ENCODE data around the gene DUSP15. TPM values are rescaled to one million over a fixed set of nuclear protein-coding genes. Genes with fewer than 3 reads are reported as not detected.

DUSP15 gene, protein sequence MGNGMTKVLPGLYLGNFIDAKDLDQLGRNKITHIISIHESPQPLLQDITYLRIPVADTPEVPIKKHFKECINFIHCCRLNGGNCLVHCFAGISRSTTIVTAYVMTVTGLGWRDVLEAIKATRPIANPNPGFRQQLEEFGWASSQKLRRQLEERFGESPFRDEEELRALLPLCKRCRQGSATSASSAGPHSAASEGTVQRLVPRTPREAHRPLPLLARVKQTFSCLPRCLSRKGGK
- 0.61 to 1.5 TPM (median 0.91 TPM) in 5 replicates for total RNA-seq (2022; extraction: Qiagen RNA extraction; ENCODE audit: low read depth)

DNA sequence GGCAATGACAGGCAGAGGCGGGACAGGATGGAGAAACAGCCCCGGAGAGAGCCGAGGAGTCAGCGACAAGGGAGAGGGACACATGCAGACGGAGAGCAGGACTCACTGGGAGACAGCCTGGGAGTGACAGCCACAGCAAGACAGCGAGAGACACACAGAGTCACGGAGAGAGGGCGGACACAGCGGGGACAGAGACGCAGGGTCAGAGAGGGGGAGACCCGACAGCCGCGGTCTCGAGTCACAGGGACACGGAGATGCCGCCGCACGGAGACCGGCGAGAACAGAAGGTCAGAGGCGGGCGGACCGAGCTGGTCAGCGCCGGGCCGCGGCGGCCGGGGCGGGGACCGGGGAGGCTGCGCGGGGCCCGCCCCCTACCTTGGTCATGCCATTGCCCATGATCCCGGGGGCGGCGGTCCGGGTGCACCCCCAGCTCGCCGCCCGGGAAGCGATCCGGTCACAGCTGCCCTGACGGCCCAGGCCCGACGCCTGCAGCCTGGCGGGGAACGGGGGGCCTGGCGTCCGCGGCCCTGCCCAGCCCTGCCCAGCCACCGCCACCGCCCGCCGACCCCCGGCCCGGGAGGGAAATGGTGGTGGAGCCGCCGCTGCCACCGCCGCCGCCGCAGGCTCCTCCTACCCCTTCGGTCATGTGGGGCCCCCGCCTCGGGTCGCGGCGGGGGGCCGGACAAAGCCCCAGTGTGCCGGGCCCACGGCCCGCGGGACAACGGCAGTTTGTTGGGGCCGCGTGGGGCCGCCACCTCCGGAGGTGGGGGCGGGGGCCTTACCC, at the start of gene DUSP15, which contains the start of gene TTLL9:
Gene DUSP15 (minus strand): TSS at position 586 of the 784 bp plus-strand sequence. CDS start 190 bp downstream, at position 396.
Gene TTLL9 (plus strand): TSS at position 693 of the 784 bp plus-strand sequence. CDS start 493 bp downstream, outside the sequence.

GRCh38 chr20:31845300-31845863, 24.9 kb downstream of the DUSP15 start, which contains the start of gene FOXS1:
Gene FOXS1, minus strand, starts transcription at chr20:31845604. Its CDS starts 62 bp downstream, at chr20:31845542.

DNA sequence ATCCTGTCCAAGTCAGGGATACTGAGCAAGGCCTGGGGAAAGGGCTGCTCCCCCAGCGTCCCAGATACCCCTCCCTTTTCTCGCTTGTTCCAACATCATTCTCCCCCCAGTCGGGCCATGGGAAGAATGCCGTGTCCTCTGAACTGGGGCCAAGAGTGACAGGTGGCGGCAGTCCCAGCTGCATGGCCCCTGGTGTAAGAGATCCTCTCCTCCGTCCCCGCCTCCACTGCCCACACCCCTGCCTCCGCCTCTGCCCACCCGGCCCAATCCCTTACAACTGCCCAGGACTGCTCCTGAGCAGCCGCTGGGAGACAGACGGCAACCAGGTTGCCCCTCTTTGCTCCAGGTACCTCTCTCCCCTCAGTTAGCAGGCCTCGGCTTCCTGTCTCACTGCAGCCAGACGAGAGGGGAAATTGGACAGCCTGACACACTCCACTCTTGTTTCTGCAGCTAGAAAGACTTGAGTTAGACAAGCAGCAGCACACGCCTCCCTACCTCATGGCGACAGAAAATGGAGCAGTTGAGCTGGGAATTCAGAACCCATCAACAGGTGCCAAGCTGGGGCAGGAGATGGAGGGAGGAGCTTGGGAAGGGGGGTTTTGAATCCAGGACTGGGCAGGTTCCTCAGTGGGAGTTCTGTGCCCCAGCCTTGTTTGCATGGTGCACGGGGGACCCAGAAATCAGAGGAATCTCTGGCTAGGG, 51.1 kb downstream of the DUSP15 start, which contains the start of gene MYLK2:
Gene MYLK2 (plus strand): TSS at position 274 of the 702 bp plus-strand sequence. CDS start 225 bp downstream, at position 499.

Other genes with a start within 250 kb of the DUSP15 start
- not detected in 5 replicates for gene COX4I2, start 232.6 kb downstream of the DUSP15 start, total RNA-seq (2022; extraction: Qiagen RNA extraction; ENCODE audit: low read depth)
- gene BCL2L1, start 147.7 kb downstream of the DUSP15 start, total RNA-seq (2022; extraction: Qiagen RNA extraction; ENCODE audit: low read depth), result 140 to 174 TPM (median 151 TPM) in 5 replicates
- gene TPX2, start 131.2 kb downstream of the DUSP15 start, total RNA-seq (2022; extraction: Qiagen RNA extraction; ENCODE audit: low read depth), result 98.8 to 113 TPM (median 111 TPM) in 5 replicates
- gene MYLK2, start 51.2 kb downstream of the DUSP15 start, total RNA-seq (2022; extraction: Qiagen RNA extraction; ENCODE audit: low read depth), result 0.44 to 0.88 TPM (median 0.60 TPM) in 5 replicates
- 0.55 to 1.6 TPM (median 1.1 TPM) in 5 replicates for gene FOXS1, start 24.9 kb downstream of the DUSP15 start, total RNA-seq (2022; extraction: Qiagen RNA extraction; ENCODE audit: low read depth)
- 0.07 to 0.11 TPM (median 0.09 TPM) in 3 of 5 replicates, not detected in the others for gene TTLL9, start 107 bp upstream of the DUSP15 start, total RNA-seq (2022; extraction: Qiagen RNA extraction; ENCODE audit: low read depth)
- 32.1 to 38.7 TPM (median 36.1 TPM) in 5 replicates for gene PDRG1, start 81.5 kb upstream of the DUSP15 start, total RNA-seq (2022; extraction: Qiagen RNA extraction; ENCODE audit: low read depth)
- 0.01 to 0.04 TPM (median 0.02 TPM) in 5 replicates for gene XKR7, start 97.6 kb upstream of the DUSP15 start, total RNA-seq (2022; extraction: Qiagen RNA extraction; ENCODE audit: low read depth)
- gene CCM2L, start 139.9 kb upstream of the DUSP15 start, total RNA-seq (2022; extraction: Qiagen RNA extraction; ENCODE audit: low read depth), result 0.28 to 0.78 TPM (median 0.62 TPM) in 5 replicates
- 0.03 to 0.11 TPM (median 0.09 TPM) in 3 of 5 replicates, not detected in the others for gene HCK, start 181.7 kb upstream of the DUSP15 start, total RNA-seq (2022; extraction: Qiagen RNA extraction; ENCODE audit: low read depth)
- 38.0 to 42.1 TPM (median 40.2 TPM) in 5 replicates for gene TM9SF4, start 239.2 kb upstream of the DUSP15 start, total RNA-seq (2022; extraction: Qiagen RNA extraction; ENCODE audit: low read depth)

Data from A549 treated with DMSO at 1 μM for 4 hours (cell line).